Measurements from ENCODE around the gene FAM240A.

GRCh38 chr3:46670891-46671427 is 58.6 kb downstream of the FAM240A start:
- TF ChIP-seq POLR2A (IDR thresholded peaks at IDR 0.05) (no peak), CTCF (IDR thresholded peaks at IDR 0.05) (no peak), POLR2AphosphoS5 (IDR thresholded peaks at IDR 0.05; ENCODE audit: insufficient read depth in 1 of 2, low read depth in 1 of 2) (no peak)
